Adrenal gland (tissue), 5 donors: Measurements from ENCODE around the gene CR1L.

Experiments
- POLR2A ChIP-seq, 2 donors: fragments of 450-650 bp; IDR thresholded peaks; one replicate each; pipeline ENCODE4 v1.6.1; 2017; ENCODE audit warnings: antibody characterized with exemption in 2 of 2, mild to moderate bottlenecking in 2 of 2, moderate library complexity in 1 of 2
- TF ChIP-seq, protein P1 (sequence below), 6 experiments: fragments of 450-650 bp in 4 of 6; fragments of 200-600 bp in 2 of 6; sonication (generic) in 1 of 6; IDR thresholded peaks; 1 replicate in 5 of 6; 2 replicates in 1 of 6; pipeline versions ENCODE4 v1.5.1 to v1.8.0; 2016 to 2021; ENCODE audit warnings: antibody characterized with exemption in 6 of 6, mild to moderate bottlenecking in 2 of 6, moderate library complexity in 1 of 6
- donor health status: DM: no; HTN: no; CAD: no.

DNA sequence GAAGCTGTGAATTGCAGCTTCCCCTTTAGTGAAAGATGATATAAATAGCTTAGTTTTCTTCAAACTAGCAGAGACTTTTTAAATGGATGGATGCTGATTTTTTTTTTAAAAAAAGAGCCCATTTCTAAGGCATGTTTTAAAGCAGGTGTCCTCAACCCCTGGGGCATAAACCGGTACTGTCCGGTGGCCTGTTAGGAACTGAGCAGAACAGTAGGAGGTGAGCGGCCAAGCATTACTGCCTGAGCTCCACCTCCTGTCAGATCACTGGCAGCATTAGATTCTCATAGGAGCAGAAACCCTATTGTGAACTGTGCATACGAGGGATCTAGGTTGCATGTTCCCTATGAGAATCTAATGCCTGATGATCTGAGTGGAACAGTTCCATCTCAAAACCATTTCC, 31.2 kb downstream of the CR1L start:
- TF ChIP-seq, protein P1, sequence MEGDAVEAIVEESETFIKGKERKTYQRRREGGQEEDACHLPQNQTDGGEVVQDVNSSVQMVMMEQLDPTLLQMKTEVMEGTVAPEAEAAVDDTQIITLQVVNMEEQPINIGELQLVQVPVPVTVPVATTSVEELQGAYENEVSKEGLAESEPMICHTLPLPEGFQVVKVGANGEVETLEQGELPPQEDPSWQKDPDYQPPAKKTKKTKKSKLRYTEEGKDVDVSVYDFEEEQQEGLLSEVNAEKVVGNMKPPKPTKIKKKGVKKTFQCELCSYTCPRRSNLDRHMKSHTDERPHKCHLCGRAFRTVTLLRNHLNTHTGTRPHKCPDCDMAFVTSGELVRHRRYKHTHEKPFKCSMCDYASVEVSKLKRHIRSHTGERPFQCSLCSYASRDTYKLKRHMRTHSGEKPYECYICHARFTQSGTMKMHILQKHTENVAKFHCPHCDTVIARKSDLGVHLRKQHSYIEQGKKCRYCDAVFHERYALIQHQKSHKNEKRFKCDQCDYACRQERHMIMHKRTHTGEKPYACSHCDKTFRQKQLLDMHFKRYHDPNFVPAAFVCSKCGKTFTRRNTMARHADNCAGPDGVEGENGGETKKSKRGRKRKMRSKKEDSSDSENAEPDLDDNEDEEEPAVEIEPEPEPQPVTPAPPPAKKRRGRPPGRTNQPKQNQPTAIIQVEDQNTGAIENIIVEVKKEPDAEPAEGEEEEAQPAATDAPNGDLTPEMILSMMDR (IDR thresholded peaks at IDR 0.05), result no peak
- TF ChIP-seq POLR2A (IDR thresholded peaks at IDR 0.05), result no peak
